ENCODE measurements around the gene KSR1.
"Not testable (repeated sequence)": the region's sequence is repeated elsewhere in the genome, so short reads cannot be mapped to it uniquely, and the experiment has no call there.

KSR1 gene

GRCh38 chr17:27455914-27456680 is at the start of gene KSR1:
Gene KSR1 (plus strand): TSS chr17:27456448. CDS start chr17:27456644, 196 bp downstream.
- DNase-seq: peak; percentile 92

GRCh38 chr17:27407916-27408864 is 48.1 kb upstream of the KSR1 start:
- no peak for DNase-seq

GRCh38 chr17:27408891-27409290 is 47.4 kb upstream of the KSR1 start:
- DNase-seq: no peak

- DNase-seq: not testable (repeated sequence)
These were observed 44.1 kb upstream of the KSR1 start for GRCh38 chr17:27412158-27412557.

GRCh38 chr17:27413315-27413714 is 42.9 kb upstream of the KSR1 start:
- DNase-seq: no peak

GRCh38 chr17:27413792-27414191 is 42.5 kb upstream of the KSR1 start:
- DNase-seq: no peak

- no peak for DNase-seq
These were observed 42.0 kb upstream of the KSR1 start for GRCh38 chr17:27414271-27414670.

GRCh38 chr17:27414694-27415093 is 41.6 kb upstream of the KSR1 start:
- DNase-seq: no peak

- DNase-seq: no peak
These were observed 41.0 kb upstream of the KSR1 start for GRCh38 chr17:27415120-27415795.

GRCh38 chr17:27417596-27418365 is 38.5 kb upstream of the KSR1 start:
- no peak for DNase-seq

- DNase-seq: no peak
These were observed 38.0 kb upstream of the KSR1 start for GRCh38 chr17:27418366-27418615.

- DNase-seq: no peak
These were observed 37.1 kb upstream of the KSR1 start for GRCh38 chr17:27419156-27419555.

- DNase-seq: no peak
These were observed 35.9 kb upstream of the KSR1 start for GRCh38 chr17:27420211-27420950.

GRCh38 chr17:27421111-27421510 is 35.1 kb upstream of the KSR1 start:
- no peak for DNase-seq

- DNase-seq: not testable (repeated sequence)
These were observed 34.6 kb upstream of the KSR1 start for GRCh38 chr17:27421626-27422025.

GRCh38 chr17:27422601-27423000 is 33.6 kb upstream of the KSR1 start:
- DNase-seq: no peak

- DNase-seq: no peak
These were observed 32.6 kb upstream of the KSR1 start for GRCh38 chr17:27423651-27424050.

- DNase-seq: no peak
These were observed 31.7 kb upstream of the KSR1 start for GRCh38 chr17:27424516-27424915.

GRCh38 chr17:27424941-27425340 is 31.3 kb upstream of the KSR1 start:
- no peak for DNase-seq

GRCh38 chr17:27425571-27425970 is 30.7 kb upstream of the KSR1 start:
- not testable (repeated sequence) for DNase-seq

- DNase-seq: no peak
These were observed 30.3 kb upstream of the KSR1 start for GRCh38 chr17:27425991-27426390.

GRCh38 chr17:27426471-27426870 is 29.8 kb upstream of the KSR1 start:
- DNase-seq: not testable (repeated sequence)

Measured in islet precursor cell (in vitro differentiated cells).